Left forelimb (tissue), 1 donor: ENCODE measurements around the gene PRKG1.
"Not testable (repeated sequence)": the region's sequence is repeated elsewhere in the genome, so short reads cannot be mapped to it uniquely, and the experiment has no call there.

ENCODE experiments used
- DNase-seq: peaks from one replicate; pipeline ENCODE4 v3.0.0-alpha.2; 2018; ENCODE audit warnings: low spot score

PRKG1 gene

DNA sequence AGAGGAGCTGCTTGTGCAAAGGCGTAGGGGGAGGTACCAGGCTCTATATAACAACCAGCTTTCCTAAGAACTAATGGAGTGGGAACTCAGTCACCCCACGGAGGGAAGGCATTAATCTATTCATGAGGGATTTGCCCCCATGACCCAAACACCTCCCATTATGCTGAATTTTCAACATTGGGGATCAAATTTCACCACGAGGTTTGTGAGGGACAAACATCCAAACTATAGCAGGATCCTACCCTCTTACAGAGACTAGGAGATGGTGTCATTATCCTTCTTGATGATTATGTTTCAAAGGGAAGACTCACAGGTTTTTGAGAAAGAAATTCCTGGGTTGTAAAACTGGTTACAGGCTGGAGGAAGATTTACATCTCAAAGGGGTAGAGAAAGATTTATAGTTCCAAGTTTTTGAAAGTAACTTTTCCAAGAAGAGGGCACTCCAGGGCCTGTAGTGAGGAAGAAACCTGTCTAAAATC, 944.8 kb downstream of the PRKG1 start:
- DNase-seq: no peak

DNA sequence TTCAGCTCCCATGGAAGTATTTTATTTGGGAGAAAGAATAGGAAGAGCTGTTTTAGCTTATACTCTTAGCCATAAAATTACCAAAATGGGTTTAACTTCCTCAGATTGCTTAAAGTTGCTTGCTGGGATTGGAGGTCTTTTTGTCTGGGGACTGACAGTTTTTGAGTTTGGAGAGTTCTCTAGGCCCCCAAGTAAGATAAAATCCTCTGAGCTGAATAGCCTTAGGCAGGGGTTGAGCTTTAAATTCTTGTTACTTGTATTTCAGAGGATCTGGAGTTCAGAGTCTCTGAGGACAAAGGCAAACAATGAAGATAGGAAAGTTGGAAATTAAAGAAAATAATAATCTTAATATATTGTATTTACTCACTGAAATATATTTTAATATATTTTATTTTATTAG, 945.4 kb downstream of the PRKG1 start:
- no peak for DNase-seq

DNA sequence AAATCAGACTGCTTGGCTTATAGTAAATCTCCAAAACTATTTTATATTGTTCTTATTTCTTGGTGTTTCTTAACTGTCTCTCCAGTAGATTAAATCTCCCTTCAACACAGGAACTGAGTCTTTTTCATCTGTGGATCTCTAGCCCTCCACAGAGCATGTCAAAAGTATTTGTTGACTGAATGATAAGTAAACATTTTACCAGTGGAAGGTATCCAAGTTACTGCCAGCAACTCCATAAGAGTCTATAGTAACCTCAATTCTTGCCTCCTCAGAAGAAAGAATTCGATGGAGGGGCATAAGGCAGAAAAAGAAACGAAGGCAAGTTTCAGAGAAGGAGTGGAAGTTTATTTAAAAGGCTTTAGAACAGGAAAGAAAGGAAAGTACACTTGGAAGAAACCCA, 945.9 kb downstream of the PRKG1 start:
- no peak for DNase-seq

DNA sequence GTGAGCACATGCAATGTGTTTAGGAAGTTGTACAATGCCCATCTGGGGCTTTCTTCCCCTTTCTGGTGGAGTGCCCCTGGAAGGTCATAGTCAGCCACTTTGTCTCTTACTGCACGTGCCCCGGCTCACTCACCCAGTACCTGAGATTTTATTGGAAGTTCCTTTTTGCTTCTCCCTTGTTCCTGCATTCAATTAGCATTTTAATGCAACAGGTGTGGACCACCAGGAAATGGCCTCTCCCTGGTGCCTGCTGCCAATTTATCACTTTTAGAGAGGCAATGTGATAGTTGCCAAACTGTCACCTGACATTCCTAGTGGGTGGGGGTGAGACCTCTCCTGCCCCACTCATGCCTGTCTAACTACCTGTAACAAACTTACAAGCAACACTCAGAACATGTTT, 946.4 kb downstream of the PRKG1 start:
- DNase-seq: no peak

- no peak for DNase-seq
Measured at GRCh38 chr10:52027055-52027705, 952.9 kb downstream of the PRKG1 start.

- no peak for DNase-seq
Measured at GRCh38 chr10:52028523-52028858, 954.2 kb downstream of the PRKG1 start.

DNA sequence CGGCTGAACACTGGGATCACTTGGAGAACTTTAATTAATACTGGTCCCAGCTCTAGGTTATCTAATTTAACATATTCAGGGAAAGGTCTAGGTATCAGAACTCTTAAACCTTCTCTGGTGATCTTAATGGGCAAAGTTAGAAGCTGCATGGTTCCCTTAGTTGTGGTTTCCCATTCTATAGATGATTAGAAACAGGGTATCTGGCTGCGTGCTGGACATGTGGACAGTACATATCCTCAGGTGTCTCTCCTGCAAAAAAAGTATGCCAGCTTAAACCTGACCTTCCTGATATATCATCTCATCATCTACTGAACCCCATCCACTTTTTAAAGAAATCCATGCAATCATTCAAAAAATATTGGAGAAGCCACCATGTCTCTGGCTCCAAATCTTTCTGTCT, 955.3 kb downstream of the PRKG1 start:
- no peak for DNase-seq

DNA sequence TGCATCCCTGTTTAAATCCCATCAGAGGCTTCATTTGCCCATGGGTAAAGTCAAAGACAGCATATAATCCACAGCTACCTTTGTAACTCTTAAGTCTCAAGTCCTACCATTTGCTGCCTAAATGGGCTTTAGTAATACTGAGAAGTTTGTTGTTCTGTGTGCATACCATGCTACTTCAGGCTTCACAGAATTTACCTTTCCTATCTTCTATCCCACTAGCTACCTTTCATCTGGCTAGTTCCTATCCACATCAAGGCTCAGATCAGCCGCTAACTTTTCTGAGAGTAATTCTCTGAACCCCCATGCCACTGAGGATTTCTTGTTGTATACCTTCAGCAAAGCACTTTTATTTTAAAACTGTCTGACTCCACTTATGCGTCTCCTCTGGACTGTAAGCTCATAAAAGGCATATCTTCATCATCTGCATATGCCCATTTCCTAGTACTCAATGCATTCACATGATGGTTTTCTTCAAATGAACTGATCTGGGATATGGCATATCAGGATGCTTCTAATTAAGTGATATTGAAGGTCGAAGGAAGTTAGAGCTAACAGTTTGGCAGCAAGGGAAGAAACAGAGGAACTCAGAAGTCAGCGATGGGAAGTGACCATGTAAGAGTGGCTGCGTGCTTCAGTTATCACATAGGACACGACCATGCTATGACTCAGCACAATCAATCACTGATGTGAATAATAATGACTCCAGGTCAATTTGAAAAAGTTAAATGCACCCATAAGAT, 955.9 kb downstream of the PRKG1 start:
- no peak for DNase-seq

DNA sequence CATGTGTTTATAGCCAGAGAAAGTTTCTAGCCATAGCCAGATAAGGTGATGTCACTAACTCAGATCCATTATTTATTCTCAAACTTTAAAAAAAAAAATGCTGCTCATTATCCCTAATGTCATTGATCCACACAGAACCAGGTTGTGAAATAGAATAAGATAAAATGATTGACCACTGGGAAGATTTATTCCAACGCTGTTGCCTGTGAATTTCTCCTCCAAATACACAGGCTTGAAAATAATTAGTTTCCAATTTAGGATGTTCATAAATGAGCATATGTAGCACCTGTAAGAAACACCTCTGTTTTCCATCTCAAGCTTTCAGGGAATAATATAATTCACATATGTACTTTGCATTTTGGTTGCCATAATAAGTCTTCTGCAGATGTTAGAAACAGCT, 956.7 kb downstream of the PRKG1 start:
- DNase-seq: no peak

GRCh38 chr10:52031771-52032170, 957.5 kb downstream of the PRKG1 start:
- no peak for DNase-seq

- DNase-seq: no peak
Measured at GRCh38 chr10:52032681-52033629, 958.7 kb downstream of the PRKG1 start.

DNA sequence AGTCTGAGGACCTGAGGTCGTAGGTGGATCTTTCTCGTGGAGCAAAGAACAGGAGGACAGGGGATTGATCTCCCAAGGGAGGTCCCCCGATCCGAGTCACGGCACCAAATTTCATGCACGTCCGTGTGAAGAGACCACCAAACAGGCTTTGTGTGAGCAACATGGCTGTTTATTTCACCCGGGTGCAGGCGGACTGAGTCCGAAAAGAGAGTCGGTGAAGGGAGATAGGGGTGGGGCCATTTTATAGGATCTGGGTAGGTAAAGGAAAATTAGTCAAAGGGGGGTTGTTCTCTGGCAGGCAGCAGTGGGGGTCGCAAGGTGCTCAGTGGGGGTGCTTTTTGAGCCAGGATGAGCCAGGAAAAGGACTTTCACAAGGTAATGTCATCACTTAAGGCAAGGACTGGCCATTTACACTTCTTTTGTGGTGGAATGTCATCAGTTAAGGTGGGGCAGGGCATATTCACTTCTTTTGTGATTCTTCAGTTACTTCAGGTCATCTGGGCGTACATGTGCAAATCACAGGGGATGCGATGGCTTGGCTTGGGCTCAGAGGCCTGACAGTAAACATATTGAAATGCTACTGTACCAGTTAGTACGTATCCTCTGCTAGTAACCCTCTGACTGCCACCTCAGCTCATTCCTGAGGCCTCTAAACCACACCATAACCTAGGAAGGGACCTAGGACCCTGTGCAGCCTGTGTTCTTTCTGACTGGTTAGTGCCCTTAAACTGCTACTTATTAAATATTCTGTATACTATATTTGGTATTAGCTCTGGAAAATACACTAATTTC, 964.9 kb downstream of the PRKG1 start:
- not testable (repeated sequence) for DNase-seq

- no peak for DNase-seq
Measured at GRCh38 chr10:52040486-52040885, 966.2 kb downstream of the PRKG1 start.

- DNase-seq: no peak
Measured at GRCh38 chr10:52043811-52044210, 969.5 kb downstream of the PRKG1 start.

- no peak for DNase-seq
Measured at GRCh38 chr10:52048051-52048450, 973.8 kb downstream of the PRKG1 start.

GRCh38 chr10:52050429-52051047, 976.3 kb downstream of the PRKG1 start:
- DNase-seq: no peak

GRCh38 chr10:52053497-52053896, 979.2 kb downstream of the PRKG1 start:
- DNase-seq: no peak

- no peak for DNase-seq
Measured at GRCh38 chr10:52056291-52056690, 982.0 kb downstream of the PRKG1 start.

GRCh38 chr10:52059089-52059488, 984.8 kb downstream of the PRKG1 start:
- DNase-seq: no peak

- no peak for DNase-seq
Measured at GRCh38 chr10:52063159-52063558, 988.9 kb downstream of the PRKG1 start.

DNA sequence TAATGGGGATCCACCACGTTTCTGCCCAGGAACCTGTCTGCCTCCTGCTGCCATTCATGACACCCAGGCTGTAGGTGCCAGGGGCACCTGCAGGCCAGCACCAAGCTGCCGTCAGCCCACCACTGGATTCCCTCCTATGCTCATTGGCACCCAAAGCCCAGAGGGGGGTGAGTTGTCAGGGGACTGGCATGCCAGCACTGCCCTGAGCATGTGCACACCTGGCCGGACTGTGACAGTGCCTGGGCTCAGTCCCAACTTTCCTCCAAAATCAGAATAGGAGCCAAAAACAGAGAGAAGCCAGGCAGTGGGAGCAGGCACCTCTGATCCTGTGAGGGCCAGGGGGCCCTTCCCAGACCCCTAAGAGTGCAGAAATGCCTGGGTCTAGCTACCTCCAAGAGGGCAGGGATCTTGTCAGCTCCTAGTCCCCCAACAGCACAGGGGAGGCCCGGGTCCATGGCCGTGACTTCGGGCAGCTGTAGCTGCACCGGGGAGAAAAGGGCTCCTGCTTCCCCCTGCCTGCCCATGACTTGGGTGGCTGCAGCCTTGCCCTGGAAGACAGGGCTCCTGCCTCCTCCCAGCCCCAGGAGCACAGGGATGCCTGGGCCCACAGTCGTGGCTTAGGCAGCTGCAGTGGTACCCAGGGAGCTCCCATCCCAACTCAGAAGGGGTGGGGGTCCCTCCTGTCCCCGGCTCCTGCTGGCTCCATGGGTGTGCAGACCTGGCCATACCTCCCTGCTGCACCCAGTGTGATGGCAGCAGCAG, 990.0 kb downstream of the PRKG1 start:
- DNase-seq: no peak
